ENCODE results near the gene LDOC1.
"Not testable (repeated sequence)": the region's sequence is repeated elsewhere in the genome, so short reads cannot be mapped to it uniquely, and the experiment has no call there.

LDOC1 gene
- total RNA-seq, result 0.94 to 1.5 reads per million in 2 donors

DNA sequence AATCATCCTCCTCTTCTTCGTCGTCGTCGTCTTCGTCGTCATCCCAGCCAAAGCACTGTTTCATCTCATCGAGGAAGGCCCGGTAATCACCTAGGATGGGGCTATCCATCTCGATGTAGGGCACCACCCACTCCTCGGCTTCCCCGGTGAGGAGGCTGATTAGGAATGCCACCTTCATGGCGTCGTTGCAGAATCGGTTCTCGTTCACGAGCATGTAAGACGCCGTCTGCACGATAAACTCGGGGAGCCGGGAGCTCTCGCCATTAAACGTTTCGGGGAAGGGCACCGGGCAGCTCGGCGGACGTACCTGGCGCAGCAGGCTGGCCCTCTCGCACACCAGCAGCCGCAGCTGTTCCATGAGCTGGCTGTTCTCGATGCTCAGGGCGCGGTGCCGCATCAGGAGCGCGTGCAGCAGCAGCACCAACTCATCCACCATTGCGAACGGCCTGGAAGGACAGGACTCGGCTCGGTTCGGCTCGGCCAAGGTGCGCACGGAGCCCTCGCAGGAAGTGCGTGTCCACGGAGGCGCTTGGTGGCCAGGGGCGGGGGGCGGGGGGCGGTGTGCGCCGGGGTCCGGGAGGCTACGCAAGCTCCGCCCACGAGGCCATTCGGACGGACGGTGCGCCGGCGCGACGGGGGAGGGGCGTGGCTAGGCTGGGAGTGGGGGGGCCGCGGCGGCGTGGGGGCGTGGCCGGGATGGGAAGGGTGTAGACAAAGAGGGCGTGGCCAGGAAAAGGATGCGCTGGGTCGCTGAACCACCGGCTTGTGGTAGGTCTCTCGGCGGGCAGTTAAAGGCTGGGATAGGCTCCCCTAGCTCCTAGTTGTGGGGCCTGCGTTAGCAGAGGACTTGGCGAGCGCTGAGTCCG is at the start of gene LDOC1:
Gene LDOC1, minus strand, starts transcription at position 544 of the 866 bp plus-strand sequence. Its CDS starts 108 bp downstream, at position 436.
- peak; percentile 36 to 84 (median 54) for DNase-seq

DNA sequence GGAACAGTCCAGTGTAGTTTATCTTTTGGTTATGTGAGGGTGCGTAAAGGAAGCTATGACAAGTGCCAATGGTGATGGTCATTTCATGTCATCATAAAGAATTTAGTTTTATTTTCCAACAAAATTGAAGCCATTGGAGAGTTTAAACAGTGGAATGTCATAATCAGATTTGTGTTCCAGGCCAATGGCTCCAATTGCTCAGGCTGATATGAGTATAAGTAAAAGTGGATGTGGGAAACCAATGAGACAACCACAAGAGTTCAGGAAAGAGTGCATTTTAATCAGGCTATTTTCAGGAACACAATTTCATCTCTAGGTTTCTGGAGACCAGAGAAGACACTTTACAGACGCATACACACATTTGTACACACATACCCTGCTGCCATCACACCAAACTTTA is 44.7 kb upstream of the LDOC1 start:
- no peak for DNase-seq

DNA sequence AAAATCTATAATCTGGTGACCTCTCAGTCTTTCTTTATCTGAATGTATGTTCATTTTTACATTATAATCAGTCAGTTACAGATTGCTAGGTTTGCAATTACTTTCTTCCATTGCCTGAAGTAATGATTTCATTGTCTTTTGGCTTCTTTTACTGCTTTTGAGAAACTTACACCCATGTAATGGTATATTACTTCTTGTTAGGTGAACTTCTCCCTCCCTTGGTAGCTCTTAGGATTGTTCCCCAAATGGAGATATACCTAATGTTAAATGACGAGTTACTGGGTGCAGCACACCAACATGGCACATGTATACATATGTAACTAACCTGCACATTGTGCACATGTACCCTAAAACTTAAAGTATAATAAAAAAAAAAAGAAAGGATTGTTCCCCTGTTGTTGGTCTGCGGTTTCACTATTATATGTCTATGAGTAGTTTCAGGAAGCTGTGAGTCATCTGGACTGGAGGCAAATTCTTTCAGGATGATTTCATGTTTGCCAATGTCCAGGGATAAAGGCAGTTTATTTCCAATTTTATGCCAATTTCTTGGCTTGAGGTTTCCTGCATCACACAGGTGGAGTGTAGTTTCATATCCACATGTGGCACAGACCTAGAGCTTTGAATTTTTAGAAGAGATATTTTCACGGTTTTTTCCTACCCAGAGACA is 43.5 kb upstream of the LDOC1 start:
- DNase-seq, result no peak

DNA sequence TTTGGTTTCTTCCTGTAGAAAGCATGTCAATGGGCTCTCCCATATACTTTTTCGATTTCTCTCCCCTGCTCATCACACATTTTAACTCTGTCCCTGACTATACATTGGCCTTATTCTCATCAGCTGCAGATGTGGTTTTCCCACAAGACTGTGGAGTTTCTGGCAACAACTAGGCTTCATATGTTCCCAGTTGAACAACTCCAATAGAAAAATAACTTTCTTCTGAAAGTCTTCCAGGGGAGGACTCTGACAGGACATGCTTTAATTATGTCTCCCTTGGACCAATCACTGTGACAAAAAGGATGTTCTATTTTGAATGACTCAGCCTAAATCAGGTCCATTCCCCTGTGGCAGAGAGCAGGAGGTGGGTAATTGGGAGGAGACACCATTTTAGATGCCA is 37.3 kb upstream of the LDOC1 start:
- no peak for DNase-seq

DNA sequence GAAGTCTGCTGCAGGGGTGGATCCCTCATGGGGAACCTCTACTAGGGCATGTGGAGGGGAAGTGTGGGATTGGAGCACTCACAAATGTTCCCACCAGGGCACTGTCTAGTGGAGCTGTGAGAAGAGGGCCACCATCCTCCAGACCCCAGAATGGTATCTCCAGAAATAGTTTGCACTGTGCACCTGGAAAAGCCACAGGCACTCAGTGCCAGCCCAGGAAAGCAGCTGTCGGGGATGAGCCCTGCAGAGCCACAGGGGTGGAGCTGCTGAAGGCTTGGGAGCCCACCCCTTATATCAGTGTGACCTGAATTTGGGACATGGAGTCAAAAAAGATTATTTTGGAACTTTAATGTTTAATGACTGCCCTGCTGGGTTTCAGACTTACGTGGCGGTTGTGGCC is 25.0 kb upstream of the LDOC1 start:
- no peak for DNase-seq

DNA sequence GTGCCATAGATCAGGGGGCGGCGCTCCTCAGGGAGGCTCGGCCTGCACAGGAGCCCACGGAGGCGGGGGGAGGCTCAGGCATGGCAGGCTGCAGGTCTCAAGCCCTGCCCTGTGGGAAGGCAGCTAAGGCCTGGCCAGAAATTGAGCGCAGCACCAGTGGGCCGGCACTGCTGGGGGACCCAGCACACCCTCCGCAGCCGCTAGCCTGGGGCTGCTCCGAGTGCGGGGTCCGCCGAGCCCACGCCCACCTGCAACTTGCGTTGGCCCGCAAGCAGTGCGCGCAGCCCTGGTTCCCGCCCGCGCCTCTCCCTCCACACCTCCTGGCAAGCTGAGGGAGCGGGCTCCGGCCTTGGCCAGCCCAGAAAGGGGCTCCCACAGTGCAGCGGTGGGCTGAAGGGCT is 11.6 kb upstream of the LDOC1 start:
- DNase-seq, result not testable (repeated sequence)

DNA sequence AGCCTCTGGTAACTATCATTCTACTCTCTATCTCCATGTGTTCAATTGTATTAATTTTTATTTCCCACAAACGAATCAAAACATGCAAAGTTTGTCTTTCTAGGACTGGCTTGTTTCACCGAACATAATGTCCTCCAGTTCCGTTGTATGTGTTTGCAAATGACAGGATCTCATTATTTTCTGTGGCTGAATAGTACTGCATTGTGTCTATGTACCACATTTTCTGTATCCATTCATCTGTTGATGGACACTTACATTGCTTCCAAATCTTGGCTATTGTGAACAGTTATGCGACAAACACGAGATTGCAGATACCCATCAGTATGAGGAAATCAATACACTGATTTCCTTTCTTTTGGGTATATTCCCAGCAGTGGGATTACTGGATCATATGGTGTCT is 8.4 kb upstream of the LDOC1 start:
- DNase-seq, result no peak

DNA sequence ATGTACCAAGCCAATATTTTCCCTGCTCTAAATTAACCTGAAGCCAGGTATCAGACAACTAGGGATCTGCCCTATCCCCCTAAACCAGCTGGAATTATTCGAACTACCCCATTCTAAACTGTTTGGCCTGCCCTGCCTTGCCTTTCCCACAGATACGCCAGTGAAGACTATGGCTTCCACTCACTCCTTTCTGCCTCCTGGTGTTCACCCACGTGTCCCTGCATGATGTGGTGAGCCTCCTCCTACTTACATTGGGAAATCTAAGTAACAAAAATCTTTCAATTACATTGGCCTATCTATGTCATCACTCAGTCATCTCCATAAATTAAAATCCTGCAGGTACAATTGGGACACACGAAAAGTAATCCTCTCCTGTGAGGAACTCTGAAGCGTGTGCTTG is 6.1 kb upstream of the LDOC1 start:
- DNase-seq, result no peak

- no peak for DNase-seq
These were observed 3.9 kb upstream of the LDOC1 start for GRCh38 chrX:141180851-141181250.

DNA sequence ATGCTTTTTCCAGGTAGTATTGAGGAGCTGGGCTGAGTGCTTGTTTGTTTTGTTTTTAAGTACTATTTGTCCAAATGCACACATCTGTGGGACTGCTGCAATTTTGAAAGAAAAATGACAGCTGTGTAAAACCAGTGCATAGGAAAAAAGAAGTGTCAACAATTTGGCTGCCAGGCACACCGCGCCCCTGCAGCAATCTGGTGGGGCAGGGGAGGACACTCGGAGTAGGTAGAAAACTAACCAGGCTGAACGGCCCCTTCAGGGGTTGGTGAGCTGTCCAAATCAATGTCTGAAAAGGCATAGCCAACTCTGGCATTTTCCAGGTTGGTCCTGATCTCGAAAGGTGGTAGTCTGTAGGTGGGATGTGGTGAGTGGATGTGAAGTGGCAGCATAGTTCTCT is 1.1 kb downstream of the LDOC1 start:
- no peak for DNase-seq

DNA sequence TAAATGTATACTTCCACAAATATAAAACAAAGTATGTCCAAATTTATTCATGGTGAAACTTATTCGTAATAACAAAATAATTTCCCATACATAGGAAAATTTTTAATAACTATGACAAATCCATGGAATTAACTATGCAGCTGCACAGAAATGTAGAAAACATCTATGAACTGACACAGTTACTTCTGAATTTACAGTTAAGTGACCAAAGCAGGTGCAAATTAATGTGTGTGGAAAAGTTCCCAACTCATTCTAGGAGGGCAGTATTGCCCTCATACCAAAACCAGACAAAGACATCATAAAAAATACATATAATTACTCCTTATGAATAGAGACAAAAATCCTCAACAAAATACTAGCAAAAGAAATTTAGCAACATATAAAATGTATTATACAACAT is 12.5 kb downstream of the LDOC1 start:
- no peak for DNase-seq

DNA sequence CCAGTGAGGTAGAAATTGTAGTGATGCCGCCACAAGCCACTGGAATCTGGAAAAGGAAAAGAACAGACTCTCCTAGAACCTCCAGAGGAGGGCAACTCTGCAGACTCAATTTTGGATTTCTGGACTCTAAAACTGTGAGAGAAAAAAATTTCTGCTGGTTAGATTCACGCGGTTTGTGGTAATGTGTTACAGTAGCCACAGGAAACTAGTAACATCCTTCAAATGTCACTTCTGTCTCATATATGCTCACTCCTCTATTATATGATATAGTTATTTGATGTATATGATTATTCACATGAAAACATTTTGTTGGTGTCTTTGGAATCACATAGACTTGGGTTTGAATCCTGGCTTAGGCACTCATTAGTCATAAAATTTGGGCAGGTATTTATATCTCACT is 18.8 kb downstream of the LDOC1 start:
- DNase-seq, result peak in 1 of 5 experiments; percentile 48

DNA sequence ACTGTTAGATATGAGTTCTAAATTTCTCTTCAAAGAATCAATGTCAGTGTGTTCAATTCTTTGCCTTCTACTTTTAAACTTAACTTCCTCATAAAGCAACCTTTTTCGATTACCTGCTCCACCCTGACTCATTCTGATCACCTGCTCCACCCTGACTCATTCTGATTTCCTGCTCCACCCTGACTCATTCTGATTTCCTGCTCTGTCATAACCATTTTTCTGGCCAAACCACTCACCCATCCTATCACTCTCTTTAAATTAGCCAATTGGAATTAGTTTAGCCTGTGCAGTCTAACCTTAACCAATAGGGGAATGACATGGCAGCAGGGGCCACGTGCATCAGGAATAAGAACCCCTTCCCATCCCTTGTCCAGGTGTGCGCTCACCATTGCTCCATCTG is 21.7 kb downstream of the LDOC1 start:
- DNase-seq, result peak in 1 of 5 experiments; percentile 66

GRCh38 chrX:141142946-141143345 is 34.0 kb downstream of the LDOC1 start:
- no peak for DNase-seq

GRCh38 chrX:141133272-141133671 is 43.7 kb downstream of the LDOC1 start:
- no peak for DNase-seq

DNA sequence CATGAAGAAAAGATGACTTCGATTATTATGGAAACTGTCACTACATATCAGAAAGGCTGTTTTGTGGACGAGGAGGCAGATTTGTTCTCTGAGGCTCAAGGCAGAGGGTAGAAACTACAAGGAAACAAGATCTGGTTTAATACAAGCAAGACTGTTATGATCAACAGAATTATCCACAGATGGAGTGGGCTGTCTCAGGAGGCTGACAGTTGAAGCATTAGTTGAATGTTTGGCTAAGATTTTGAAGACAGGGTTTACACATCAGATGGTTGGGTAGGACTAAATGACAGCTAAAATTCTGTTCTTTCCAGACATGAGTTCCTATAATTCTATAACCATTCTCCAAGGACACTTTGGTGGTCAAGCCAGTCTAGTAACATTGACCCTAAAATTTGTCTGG is 49.8 kb downstream of the LDOC1 start:
- no peak for DNase-seq
